GM21619 (cell line): ENCODE measurements around the gene VASN.

Source experiments
- ATAC-seq: cut with Tn5 transposase; IDR thresholded peaks from one replicate; pipeline ENCODE4 v1.9.1; 2021; ENCODE audit not compliant: unreplicated experiment

The VASN gene

GRCh38 chr16:4419402-4419959, 47.8 kb downstream of the VASN start:
- no peak for ATAC-seq

GRCh38 chr16:4420505-4421105, 49.0 kb downstream of the VASN start:
- no peak for ATAC-seq

GRCh38 chr16:4425378-4426020, 53.9 kb downstream of the VASN start, which contains the start of gene DNAJA3:
DNAJA3 (plus strand) TSS chr16:4425868; CDS start chr16:4425882, 14 bp downstream.
- peak; percentile 79 for ATAC-seq

- ATAC-seq: peak; percentile 32
These were observed 54.5 kb downstream of the VASN start for GRCh38 chr16:4426021-4426684.

GRCh38 chr16:4426722-4427372, 55.2 kb downstream of the VASN start:
- no peak for ATAC-seq

- no peak for ATAC-seq
These were observed 56.9 kb downstream of the VASN start for GRCh38 chr16:4428500-4428899.

- ATAC-seq: no peak
These were observed 59.4 kb downstream of the VASN start for GRCh38 chr16:4431023-4431422.
